H1 (cell line): ENCODE measurements around the gene SMARCA4. TPM values are rescaled to one million over a fixed set of nuclear protein-coding genes. Genes with fewer than 3 reads are reported as not detected.

Experiments used
- CHD2 ChIP-seq: IDR thresholded peaks from 2 replicates; pipeline ENCODE4 v1.6.1; 2012; ENCODE audit warnings: low read length, improper control_type of control experiment
- POU5F1 ChIP-seq: IDR thresholded peaks from 2 replicates; pipeline ENCODE4 v1.6.1; 2011; ENCODE audit warnings: low read depth, mild to moderate bottlenecking, low read length, moderate library complexity
- RAD21 ChIP-seq, 2 experiments: IDR thresholded peaks in 1 of 2; conservative IDR thresholded peaks in 1 of 2; 2 replicates each; pipeline ENCODE4 v1.6.1; 2011; ENCODE audit warnings: low read depth in 2 of 2, low read length in 2 of 2, improper control_type of control experiment in 1 of 2, inconsistent platforms in 1 of 2, mild to moderate bottlenecking in 1 of 2, moderate library complexity in 1 of 2
- TAF1 ChIP-seq: IDR thresholded peaks from 2 replicates; pipeline ENCODE4 v1.6.1; 2011; ENCODE audit warnings: mild to moderate bottlenecking, low read depth, low read length
- polyA plus RNA-seq, 7 experiments: library from polyadenylated mRNA; depleted of rRNA in 3 of 7; stranded (reverse) in 5 of 7; unstranded in 2 of 7; fragments of >200 nt in 5 of 7; fragments of 200-250 nt in 2 of 7; gene quantifications; 1 replicate in 5 of 7; 2 replicates in 1 of 7; 4 replicates in 1 of 7; pipeline versions ENCODE4 v1.2.1 to v1.2.3, GENCODE V29; 2011 to 2013; ENCODE audit warnings: missing spikeins in 2 of 7, mixed read lengths in 2 of 7
- total RNA-seq: library from RNA; stranded (reverse); fragmentation: NEBNext Ultra II Directional; extraction: Animal tissue kit (Norgen Biotek cat#: 25700); gene quantifications from 2 replicates; pipeline ENCODE4 v1.2.1, GENCODE V29; 2021

The SMARCA4 gene
- total and polyA plus RNA-seq, 2 of the 8 experiments (the other 6 are each of a cell fraction or from before 2014, with no cell fraction given), result 86.4 to 263 TPM

GRCh38 chr19:11023016-11023415 is 62.2 kb downstream of the SMARCA4 start (continued):
- TF ChIP-seq TAF1, result no peak
- TF ChIP-seq RAD21 (IDR thresholded peaks at IDR 0.05 in 1 of 2, conservative IDR thresholded peaks at IDR 0.05 in 1 of 2; ENCODE audit: low read depth in 2 of 2, low read length in 2 of 2), result no peak
- TF ChIP-seq CHD2, result no peak
- TF ChIP-seq POU5F1, result no peak
